DND-41 (cell line): ENCODE measurements around the gene SPNS2.

Experiments
- EZH2 ChIP-seq: IDR thresholded peaks from 3 replicates; pipeline ENCODE4 v1.6.1; 2012; ENCODE audit warnings: borderline replicate concordance, low read depth, mild to moderate bottlenecking, moderate library complexity, low read length, inconsistent platforms; ENCODE audit not compliant: severe bottlenecking
- TF ChIP-seq, protein P1 (sequence below): IDR thresholded peaks from 2 replicates; pipeline ENCODE4 v1.5.1; 2012; ENCODE audit warnings: borderline replicate concordance, low read length, moderate library complexity, mild to moderate bottlenecking; ENCODE audit not compliant: poor library complexity, severe bottlenecking; ENCODE audit errors: extremely low read depth

DNA sequence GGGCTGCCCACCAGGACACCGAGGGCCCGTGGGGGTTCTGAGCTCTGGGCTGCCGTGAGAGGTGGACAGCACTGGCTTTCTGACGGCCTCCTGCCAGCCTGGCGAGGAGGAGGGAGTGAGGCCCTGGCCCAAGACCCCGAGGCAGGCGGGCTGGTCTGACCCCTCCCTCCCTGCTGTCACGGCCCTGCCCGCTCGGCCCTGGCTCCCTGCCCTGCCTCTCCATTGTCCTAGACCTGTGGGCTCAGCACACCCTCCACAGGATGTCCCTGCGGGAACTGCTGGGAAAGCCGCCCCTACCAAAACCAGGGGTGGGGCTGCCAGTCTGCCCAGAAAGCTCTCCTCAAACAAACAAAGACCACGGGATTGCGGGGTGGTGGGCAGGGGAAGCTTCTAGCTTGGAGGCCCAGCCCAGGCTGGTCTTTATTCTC is 20.7 kb downstream of the SPNS2 start:
- TF ChIP-seq, protein P1, sequence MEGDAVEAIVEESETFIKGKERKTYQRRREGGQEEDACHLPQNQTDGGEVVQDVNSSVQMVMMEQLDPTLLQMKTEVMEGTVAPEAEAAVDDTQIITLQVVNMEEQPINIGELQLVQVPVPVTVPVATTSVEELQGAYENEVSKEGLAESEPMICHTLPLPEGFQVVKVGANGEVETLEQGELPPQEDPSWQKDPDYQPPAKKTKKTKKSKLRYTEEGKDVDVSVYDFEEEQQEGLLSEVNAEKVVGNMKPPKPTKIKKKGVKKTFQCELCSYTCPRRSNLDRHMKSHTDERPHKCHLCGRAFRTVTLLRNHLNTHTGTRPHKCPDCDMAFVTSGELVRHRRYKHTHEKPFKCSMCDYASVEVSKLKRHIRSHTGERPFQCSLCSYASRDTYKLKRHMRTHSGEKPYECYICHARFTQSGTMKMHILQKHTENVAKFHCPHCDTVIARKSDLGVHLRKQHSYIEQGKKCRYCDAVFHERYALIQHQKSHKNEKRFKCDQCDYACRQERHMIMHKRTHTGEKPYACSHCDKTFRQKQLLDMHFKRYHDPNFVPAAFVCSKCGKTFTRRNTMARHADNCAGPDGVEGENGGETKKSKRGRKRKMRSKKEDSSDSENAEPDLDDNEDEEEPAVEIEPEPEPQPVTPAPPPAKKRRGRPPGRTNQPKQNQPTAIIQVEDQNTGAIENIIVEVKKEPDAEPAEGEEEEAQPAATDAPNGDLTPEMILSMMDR: no peak
- no peak for TF ChIP-seq EZH2
